Stomach (tissue), 9 donors: ENCODE data around the gene CD58. TPM values are rescaled to one million over a fixed set of nuclear protein-coding genes. Genes with fewer than 3 reads are reported as not detected.
A peak's percentile ranks its signal among the peaks of the same experiment; 100 is the strongest.

Source experiments
- DNase-seq, 2 donors: peaks; one replicate each; pipeline versions ENCODE4 v3.0.0 to v3.0.0-alpha.2; 2013 to 2019
- H3K27ac ChIP-seq, 5 donors: fragments of 200-600 bp in 4 of 5; sonication (generic) in 4 of 5; one replicate each; pipeline ENCODE4 v1.5.1; 2013 to 2019; ENCODE audit warnings: mild to moderate bottlenecking in 1 of 5, moderate library complexity in 1 of 5
- H3K27me3 ChIP-seq, 3 donors: fragments of 200-600 bp; sonication (generic); one replicate each; pipeline ENCODE4 v1.5.1; 2017 to 2019; ENCODE audit warnings: mixed run types in 1 of 3
- H3K36me3 ChIP-seq, 4 donors: fragments of 200-600 bp; sonication (generic); 1 replicate in 3 of 4; 2 replicates in 1 of 4; pipeline ENCODE4 v1.5.1; 2016 to 2019
- H3K4me1 ChIP-seq, 4 donors: fragments of 200-600 bp; sonication (generic); one replicate each; pipeline ENCODE4 v1.5.1; 2016 to 2019
- H3K4me3 ChIP-seq, 4 donors: fragments of 200-600 bp; sonication (generic) in 3 of 4; one replicate each; pipeline ENCODE4 v1.5.1; 2016 to 2019; ENCODE audit warnings: mild to moderate bottlenecking in 1 of 4
- H3K9me3 ChIP-seq, 4 donors: fragments of 200-600 bp; sonication (generic); one replicate each; pipeline ENCODE4 v1.5.1; 2016 to 2019
- EP300 ChIP-seq: sonication (generic); formaldehyde crosslinking; IDR thresholded peaks from one replicate; pipeline ENCODE4 v1.6.1; 2017; ENCODE audit warnings: antibody characterized with exemption
- POLR2A ChIP-seq, 4 donors: fragments of 450-650 bp; IDR thresholded peaks; one replicate each; pipeline ENCODE4 v1.6.1; 2016; ENCODE audit warnings: antibody characterized with exemption in 4 of 4, control low read depth in 2 of 4, mild to moderate bottlenecking in 1 of 4, moderate library complexity in 1 of 4
- POLR2AphosphoS5 ChIP-seq, 3 donors: sonication (generic); formaldehyde crosslinking; IDR thresholded peaks; one replicate each; pipeline ENCODE4 v1.6.1; 2016; ENCODE audit warnings: antibody characterized with exemption in 3 of 3
- WGBS, 5 donors: extraction: QIAGEN DNeasy Blood & Tissue Kit in 3 of 5; methylation state at CpG; one replicate each; pipeline versions ENCODE4 v1.1.5 to v1.1.7; 2013 to 2018; 5-methylcytosine and 5-hydroxymethylcytosine counted together
- intact Hi-C: fragments of 100-400 bp; cut with DNase I; formaldehyde crosslinking; loops from one replicate; pipeline ENCODE4 v1.15.1; 2023; ENCODE audit warnings: low total_unique reads
- polyA plus RNA-seq, 3 donors: library from polyadenylated mRNA; stranded (reverse); fragments of 200-250 nt; gene quantifications; one replicate each; pipeline ENCODE4 v1.2.3, GENCODE V29; 2013
- total RNA-seq, 5 donors: library from RNA; depleted of rRNA; stranded (reverse); fragments of >200 nt; gene quantifications; one replicate each; pipeline versions ENCODE4 v1.1.0 to v1.2.3, GENCODE V29; 2014 to 2016
- TF ChIP-seq, protein P1 (sequence below), 7 experiments: fragments of 450-650 bp in 4 of 7; fragments of 200-600 bp in 3 of 7; sonication (generic) in 3 of 7; IDR thresholded peaks; one replicate each; pipeline ENCODE4 v1.5.1; 2016 to 2019; ENCODE audit warnings: antibody characterized with exemption in 7 of 7, control low read depth in 2 of 7, mild to moderate bottlenecking in 1 of 7
- donor health status: healthy with polysubstance abuse.
- donor health status: Bipolar disorder and iron deficiency.
- donor health status: healthy.

The CD58 gene
- total and polyA plus RNA-seq, 8 donors = 1.2 to 48.8 (median 8.7) TPM

DNA sequence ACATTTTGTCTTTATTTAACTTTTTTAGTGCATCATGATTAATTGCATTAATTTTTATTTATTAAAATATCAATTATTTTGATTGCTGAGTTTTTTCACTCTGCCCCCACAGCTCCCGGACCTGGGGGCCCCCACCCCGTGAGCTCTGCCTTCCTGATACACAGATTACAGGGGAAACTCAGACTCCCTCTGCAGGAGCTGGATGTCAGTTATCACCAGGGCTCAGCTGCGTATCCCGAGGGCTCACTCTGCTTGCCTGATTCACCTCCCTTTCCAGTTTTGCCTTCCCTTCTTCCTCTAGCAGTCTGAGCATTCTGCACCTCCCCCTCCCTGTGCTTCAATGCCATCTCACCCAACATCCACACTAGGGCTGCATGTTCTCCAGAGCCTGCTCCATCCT is 99.6 kb downstream of the CD58 start:
- no peaks in the 10 kb centered on the region for H3K27me3 ChIP-seq
- H3K4me1 ChIP-seq = peaks cover 13 to 26% (median 18%) of the 10 kb centered on the region in 4 donors
- H3K27ac ChIP-seq = no peak overlapping the region
- no peaks in the 10 kb centered on the region for H3K36me3 ChIP-seq
- DNase-seq = no peak
- no peak overlapping the region for H3K4me3 ChIP-seq
- H3K9me3 ChIP-seq = no peaks in the 10 kb centered on the region
- WGBS, 5 donors = 45 to 67% (median 59%) methylated on average over 4 of the region's 4 CpGs
- TF ChIP-seq POLR2AphosphoS5 (IDR thresholded peaks at IDR 0.05) (no peak), POLR2A (IDR thresholded peaks at IDR 0.05) (no peak)
- intact Hi-C loops = no loop called here

DNA sequence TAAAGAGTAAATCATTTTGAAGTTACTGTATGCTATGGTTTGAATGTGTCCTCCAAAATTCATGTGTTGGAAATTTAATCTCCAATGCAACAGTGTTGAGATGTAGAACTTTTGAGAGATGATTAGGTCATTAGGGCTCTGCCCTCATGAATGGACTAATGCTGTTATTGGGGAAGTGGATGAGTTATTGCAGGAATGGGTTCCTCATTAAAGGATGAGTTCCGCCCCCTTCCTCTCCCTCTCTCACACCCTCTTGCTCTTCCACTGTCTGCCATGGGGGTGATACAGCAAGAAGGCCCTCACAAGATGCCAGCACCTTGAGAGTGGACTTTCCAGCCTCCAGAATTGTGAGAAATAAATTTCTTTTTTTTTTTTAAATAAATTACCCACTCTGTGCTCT is 100.2 kb downstream of the CD58 start:
- Histone ChIP-seq H3K9me3 (no peaks in the 10 kb centered on the region), H3K4me1 (peaks cover 11 to 20% (median 16%) of the 10 kb centered on the region in 4 donors), H3K27ac (no peak overlapping the region), H3K4me3 (no peak overlapping the region), H3K36me3 (no peaks in the 10 kb centered on the region), H3K27me3 (no peaks in the 10 kb centered on the region)
- intact Hi-C loops = no loop called here
- no peak for TF ChIP-seq POLR2A (IDR thresholded peaks at IDR 0.05)
- TF ChIP-seq POLR2AphosphoS5 (IDR thresholded peaks at IDR 0.05) = no peak
- no peak for TF ChIP-seq EP300
- TF ChIP-seq, protein P1, sequence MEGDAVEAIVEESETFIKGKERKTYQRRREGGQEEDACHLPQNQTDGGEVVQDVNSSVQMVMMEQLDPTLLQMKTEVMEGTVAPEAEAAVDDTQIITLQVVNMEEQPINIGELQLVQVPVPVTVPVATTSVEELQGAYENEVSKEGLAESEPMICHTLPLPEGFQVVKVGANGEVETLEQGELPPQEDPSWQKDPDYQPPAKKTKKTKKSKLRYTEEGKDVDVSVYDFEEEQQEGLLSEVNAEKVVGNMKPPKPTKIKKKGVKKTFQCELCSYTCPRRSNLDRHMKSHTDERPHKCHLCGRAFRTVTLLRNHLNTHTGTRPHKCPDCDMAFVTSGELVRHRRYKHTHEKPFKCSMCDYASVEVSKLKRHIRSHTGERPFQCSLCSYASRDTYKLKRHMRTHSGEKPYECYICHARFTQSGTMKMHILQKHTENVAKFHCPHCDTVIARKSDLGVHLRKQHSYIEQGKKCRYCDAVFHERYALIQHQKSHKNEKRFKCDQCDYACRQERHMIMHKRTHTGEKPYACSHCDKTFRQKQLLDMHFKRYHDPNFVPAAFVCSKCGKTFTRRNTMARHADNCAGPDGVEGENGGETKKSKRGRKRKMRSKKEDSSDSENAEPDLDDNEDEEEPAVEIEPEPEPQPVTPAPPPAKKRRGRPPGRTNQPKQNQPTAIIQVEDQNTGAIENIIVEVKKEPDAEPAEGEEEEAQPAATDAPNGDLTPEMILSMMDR (IDR thresholded peaks at IDR 0.05) = no peak
- 96 to 100% (median 100%) methylated on average over 1 of the region's 1 CpG for WGBS, 5 donors
- no peak for DNase-seq

DNA sequence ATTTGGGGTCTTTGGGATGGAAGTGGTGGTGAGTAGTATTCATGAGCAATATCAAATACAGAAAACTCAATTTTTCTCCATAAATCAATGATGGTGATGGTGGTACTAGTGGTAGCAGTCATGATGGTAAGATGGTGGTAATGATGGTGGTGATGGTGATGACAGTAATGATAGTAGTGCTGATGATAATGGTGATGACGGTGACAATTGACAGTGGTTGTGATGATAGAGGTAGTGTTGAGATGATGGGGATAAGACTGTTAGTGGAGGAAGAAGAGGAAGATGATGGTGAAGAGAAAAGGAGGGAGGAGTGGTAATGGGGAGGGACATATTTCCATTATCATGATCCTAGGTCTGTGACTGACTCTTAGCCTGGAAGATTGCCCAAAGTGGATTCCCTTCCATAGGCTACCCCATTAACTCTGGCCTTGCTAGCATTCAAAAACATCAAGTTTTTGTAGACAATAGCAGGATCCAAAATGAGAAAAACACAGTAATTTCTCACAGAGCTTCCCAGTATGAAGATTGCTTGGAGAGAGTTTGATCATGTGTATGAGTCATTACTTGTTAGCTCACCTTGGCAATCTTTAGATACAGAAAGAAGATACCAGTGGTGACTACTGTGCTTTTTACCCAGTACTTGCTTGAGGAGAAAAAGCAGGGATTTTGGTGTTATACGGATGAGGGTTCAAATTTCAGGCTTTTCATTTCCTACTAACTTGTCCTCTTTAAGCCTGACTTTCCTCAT is 103.8 kb downstream of the CD58 start:
- WGBS, 5 donors = 87 to 94% (median 93%) methylated on average over 2 of the region's 2 CpGs
- H3K4me3 ChIP-seq = no peak overlapping the region
- H3K27me3 ChIP-seq = no peaks in the 10 kb centered on the region
- DNase-seq = no peak
- no peaks in the 10 kb centered on the region for H3K36me3 ChIP-seq
- peaks cover 0 to 6% (median 4%) of the 10 kb centered on the region in 4 donors for H3K4me1 ChIP-seq
- H3K27ac ChIP-seq = no peak overlapping the region
- intact Hi-C loops = no loop called here
- H3K9me3 ChIP-seq = no peaks in the 10 kb centered on the region
- TF ChIP-seq POLR2A (IDR thresholded peaks at IDR 0.05) = no peak
- no peak for TF ChIP-seq POLR2AphosphoS5 (IDR thresholded peaks at IDR 0.05)
- TF ChIP-seq, protein P1 (IDR thresholded peaks at IDR 0.05) = no peak
- TF ChIP-seq EP300 = no peak

DNA sequence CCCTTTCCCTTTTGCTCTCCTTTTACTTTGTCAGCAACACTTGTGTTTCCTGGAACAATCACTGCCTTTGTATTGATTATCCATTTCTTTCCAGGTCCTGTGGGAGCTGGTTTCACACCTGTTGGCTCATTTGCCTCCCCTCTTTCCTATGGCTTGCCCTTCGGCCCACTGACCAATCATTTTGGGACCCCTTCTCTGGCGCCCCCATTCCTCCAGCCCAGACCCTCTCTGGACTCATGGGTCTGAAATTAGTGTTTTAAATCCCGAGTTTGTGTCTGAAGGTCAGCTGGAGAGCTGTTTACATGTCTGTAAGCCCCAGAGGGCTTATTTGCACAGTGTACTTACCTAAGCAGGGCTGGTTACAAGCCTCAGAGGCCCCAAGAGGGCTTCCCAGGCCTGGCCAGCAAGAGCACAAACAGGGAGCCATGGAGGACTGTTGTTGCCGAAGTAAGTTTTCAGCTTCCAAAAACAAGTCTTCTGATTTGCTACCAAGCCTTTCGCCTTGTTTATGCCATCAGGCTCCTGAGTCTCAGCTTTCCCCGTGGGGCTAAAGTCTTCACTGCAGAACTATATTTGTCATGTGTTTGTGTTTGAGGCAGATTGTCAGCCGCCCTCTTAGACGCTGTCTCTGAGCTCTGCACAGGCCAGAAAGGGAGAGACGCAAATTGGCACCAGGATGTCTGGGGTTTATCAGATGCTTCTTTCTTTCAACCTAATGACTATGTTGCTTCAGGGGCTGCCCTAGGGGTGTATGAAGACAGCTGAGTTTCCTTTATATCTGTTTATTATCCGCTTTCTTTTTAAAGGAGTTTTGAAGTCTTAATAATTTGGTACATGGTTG is 104.8 kb downstream of the CD58 start:
- Histone ChIP-seq H3K4me3 (no peak overlapping the region), H3K27ac (no peak overlapping the region), H3K4me1 (peaks cover 0 to 6% (median 0%) of the 10 kb centered on the region in 4 donors), H3K27me3 (no peaks in the 10 kb centered on the region), H3K9me3 (no peaks in the 10 kb centered on the region), H3K36me3 (no peaks in the 10 kb centered on the region)
- DNase-seq = peak in 1 of 2 donors; percentile 65
- intact Hi-C loops = no loop called here
- TF ChIP-seq, protein P1 (IDR thresholded peaks at IDR 0.05) = no peak
- TF ChIP-seq POLR2A (IDR thresholded peaks at IDR 0.05) (no peak), POLR2AphosphoS5 (IDR thresholded peaks at IDR 0.05) (no peak), EP300 (no peak)
- WGBS, 5 donors = 55 to 67% (median 62%) methylated on average over 10 of the region's 10 CpGs
